Psoas muscle (tissue), 8 donors: ENCODE results near the gene ROBO2. TPM values are rescaled to one million over a fixed set of nuclear protein-coding genes. Genes with fewer than 3 reads are reported as not detected.

Experiments used
- ATAC-seq, 4 donors: fragments of 200-7000 bp; cut with Tn5 transposase; one replicate each; pipeline ENCODE4 v1.9.1; 2020; ENCODE audit warnings: moderate library complexity in 3 of 4, mild to moderate bottlenecking in 2 of 4
- DNase-seq, 2 donors: peaks; one replicate each; pipeline ENCODE4 v3.0.0-alpha.2; 2020
- H3K27ac ChIP-seq: fragments of 200-600 bp; one replicate; pipeline ENCODE4 v1.8.0; 2022
- H3K27me3 ChIP-seq, 3 donors: fragments of 200-600 bp in 1 of 3; one replicate each; pipeline versions ENCODE4 v1.6.1 to v1.8.0; 2013 to 2022; ENCODE audit warnings: low read length in 2 of 3, mild to moderate bottlenecking in 2 of 3, moderate library complexity in 1 of 3; ENCODE audit not compliant: insufficient read depth in 3 of 3
- H3K36me3 ChIP-seq, 2 donors: fragments of 200-600 bp in 1 of 2; one replicate each; pipeline versions ENCODE4 v1.6.1 to v1.8.0; 2013 to 2022; ENCODE audit warnings: low read depth in 1 of 2, mild to moderate bottlenecking in 1 of 2, moderate library complexity in 1 of 2; ENCODE audit not compliant: insufficient read depth in 1 of 2
- H3K4me1 ChIP-seq: fragments of 200-600 bp; one replicate; pipeline ENCODE4 v1.8.0; 2022
- H3K4me3 ChIP-seq: fragments of 200-600 bp; one replicate; pipeline ENCODE4 v1.8.0; 2022; ENCODE audit warnings: mild to moderate bottlenecking
- H3K9me3 ChIP-seq: fragments of 200-600 bp; one replicate; pipeline ENCODE4 v1.8.0; 2022
- CTCF ChIP-seq: fragments of 200-600 bp; IDR thresholded peaks from one replicate; pipeline ENCODE4 v1.8.0; 2022; ENCODE audit warnings: antibody characterized with exemption
- WGBS, 3 donors: extraction: QIAGEN DNeasy Blood & Tissue Kit; methylation state at CpG; one replicate each; pipeline versions ENCODE4 v1.1.6 to v1.1.7; 2013; 5-methylcytosine and 5-hydroxymethylcytosine counted together
- intact Hi-C, 2 donors: fragments of 100-400 bp; cut with DNase I; formaldehyde crosslinking; loops; one replicate each; pipeline versions ENCODE4 v1.11.0 to v1.14.2; 2022
- polyA plus RNA-seq, 3 donors: library from polyadenylated mRNA; stranded (reverse); fragments of 200-250 nt; gene quantifications; one replicate each; pipeline ENCODE4 v1.2.3, GENCODE V29; 2013
- total RNA-seq, 4 donors: library from RNA; stranded (reverse); fragmentation: NEBNext Ultra II Directional in 2 of 4; extraction: Animal tissue kit (Norgen Biotek cat#: 25700) in 2 of 4; gene quantifications; one replicate each; pipeline versions ENCODE4 v1.2.1 to v1.2.4, GENCODE V29; 2021 to 2023
- donor health status: healthy with polysubstance abuse.
- donor health status: DM: no; HTN: no; CAD: no; lungs with moderate emphysema.
- donor health status: Bipolar disorder and iron deficiency.
- donor health status: healthy.
- donor health status: DM: yes; HTN: yes; CAD: no.
- donor health status: DM: no; HTN: no; CAD: no.
- donor health status: DM: no; HTN: no; CAD: no.
- donor health status: DM: yes; HTN: yes; CAD: no.

The ROBO2 gene
- total and polyA plus RNA-seq, 7 donors: 0.03 to 0.39 (median 0.09) TPM; not detected in 1

GRCh38 chr3:77325280-77325679, 285.4 kb downstream of the ROBO2 start:
- H3K27me3 ChIP-seq: no peaks in the 10 kb centered on the region
- no peaks in the 10 kb centered on the region for H3K4me1 ChIP-seq
- no peak for DNase-seq
- ATAC-seq: no peak
- 82 to 91% (median 89%) methylated on average over 2 of the region's 2 CpGs for WGBS, 3 donors
- H3K27ac ChIP-seq: no peak overlapping the region
- intact Hi-C loops: loop anchor here in 1 of 2 donors (10.0 kb wide), 1 partner anchor 290 kb away; no protein-coding TSS in a partner anchor
- H3K9me3 ChIP-seq: no peaks in the 10 kb centered on the region
- no peaks in the 10 kb centered on the region for H3K36me3 ChIP-seq
- TF ChIP-seq CTCF: no peak
- H3K4me3 ChIP-seq: no peak overlapping the region

- H3K4me1 ChIP-seq: no peaks in the 10 kb centered on the region
- DNase-seq (no peak), ATAC-seq (no peak)
- H3K4me3 ChIP-seq: no peak overlapping the region
- no peak overlapping the region for H3K27ac ChIP-seq
- no peak for TF ChIP-seq CTCF
- intact Hi-C loops: loop anchor here in 1 of 2 donors (10.0 kb wide), 1 partner anchor 291 kb away; no protein-coding TSS in a partner anchor
- no peaks in the 10 kb centered on the region for H3K9me3 ChIP-seq
- 93 to 95% (median 93%) methylated on average over 2 of the region's 2 CpGs for WGBS, 3 donors
- H3K36me3 ChIP-seq: no peaks in the 10 kb centered on the region
- H3K27me3 ChIP-seq: no peaks in the 10 kb centered on the region
These were observed 285.8 kb downstream of the ROBO2 start for GRCh38 chr3:77325702-77326101.

DNA sequence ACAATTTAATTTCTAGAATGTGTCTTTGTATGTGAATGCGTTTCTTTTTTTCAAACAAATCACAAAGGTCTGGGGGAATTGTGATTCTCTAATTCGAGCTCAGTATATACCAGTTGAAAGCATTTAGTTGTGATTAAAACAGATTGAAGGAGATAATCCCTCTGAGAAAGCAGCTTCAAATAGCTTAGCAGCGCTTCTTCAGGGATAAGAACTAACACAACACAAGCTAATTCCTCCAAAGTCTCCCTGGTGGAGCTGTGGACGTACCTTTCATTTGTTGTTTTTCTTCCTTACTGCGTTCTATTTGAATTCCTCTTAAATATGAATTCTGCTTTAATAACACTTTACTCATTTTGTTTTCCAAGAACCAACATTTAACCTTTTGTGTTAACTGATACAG, 286.7 kb downstream of the ROBO2 start:
- Histone ChIP-seq H3K4me1 (no peaks in the 10 kb centered on the region), H3K27ac (no peak overlapping the region), H3K36me3 (no peaks in the 10 kb centered on the region), H3K4me3 (no peak overlapping the region), H3K9me3 (no peaks in the 10 kb centered on the region), H3K27me3 (no peaks in the 10 kb centered on the region)
- no peak for TF ChIP-seq CTCF
- no peak for ATAC-seq
- intact Hi-C loops: loop anchor here in 1 of 2 donors (10.0 kb wide), 1 partner anchor 292 kb away; no protein-coding TSS in a partner anchor
- DNase-seq: no peak
- WGBS, 3 donors: 90 to 93% (median 92%) methylated on average over 5 of the region's 5 CpGs

DNA sequence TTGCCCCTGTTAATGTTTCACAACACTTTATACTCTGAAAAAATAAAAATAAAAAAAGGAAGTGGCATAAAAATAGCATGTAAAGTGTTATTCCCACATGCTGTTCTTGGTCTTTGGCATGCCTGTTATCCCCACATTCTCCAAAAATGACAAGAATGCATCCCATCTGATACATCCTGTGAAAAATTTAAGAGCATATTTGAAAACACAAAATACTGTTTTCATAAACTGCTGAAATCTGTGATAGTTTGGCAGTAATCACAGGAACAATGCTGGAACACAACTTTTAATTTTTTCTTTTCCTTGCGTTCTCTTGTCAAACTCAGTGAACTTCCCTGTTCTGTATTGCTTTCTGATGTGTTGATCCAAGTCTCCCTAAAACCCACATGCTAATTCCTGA, 288.8 kb downstream of the ROBO2 start:
- intact Hi-C loops: loop anchor here in 1 of 2 donors (10.0 kb wide), 1 partner anchor 294 kb away; no protein-coding TSS in a partner anchor
- DNase-seq (no peak), ATAC-seq (no peak)
- Histone ChIP-seq H3K27me3 (no peaks in the 10 kb centered on the region), H3K27ac (no peak overlapping the region), H3K36me3 (no peaks in the 10 kb centered on the region), H3K4me3 (no peak overlapping the region), H3K9me3 (peaks cover 2% of the 10 kb centered on the region), H3K4me1 (no peaks in the 10 kb centered on the region)
- 18 to 33% (median 32%) methylated on average over 1 of the region's 1 CpG for WGBS, 3 donors
- TF ChIP-seq CTCF: no peak

GRCh38 chr3:77329116-77329515, 289.2 kb downstream of the ROBO2 start:
- Histone ChIP-seq H3K4me3 (no peak overlapping the region), H3K4me1 (no peaks in the 10 kb centered on the region), H3K9me3 (peaks cover 2% of the 10 kb centered on the region), H3K27me3 (no peaks in the 10 kb centered on the region), H3K27ac (no peak overlapping the region), H3K36me3 (no peaks in the 10 kb centered on the region)
- ATAC-seq: no peak
- intact Hi-C loops: loop anchor here in 1 of 2 donors (10.0 kb wide), 1 partner anchor 294 kb away; no protein-coding TSS in a partner anchor
- 12 to 17% (median 17%) methylated on average over 4 of the region's 4 CpGs for WGBS, 3 donors
- DNase-seq: no peak
- no peak for TF ChIP-seq CTCF
